Right cardiac atrium (tissue), 5 donors: Measurements from ENCODE around the gene RAD51AP2. TPM values are rescaled to one million over a fixed set of nuclear protein-coding genes. Genes with fewer than 3 reads are reported as not detected.
"Not testable (repeated sequence)": the region's sequence is repeated elsewhere in the genome, so short reads cannot be mapped to it uniquely, and the experiment has no call there.

Source experiments
- ATAC-seq, 2 donors: fragments of 200-7000 bp; cut with Tn5 transposase; one replicate each; pipeline versions ENCODE4 v1.8.0 to v1.9.1; 2020; ENCODE audit warnings: moderate library complexity in 2 of 2, mild to moderate bottlenecking in 1 of 2
- DNase-seq, 3 donors: peaks; one replicate each; pipeline ENCODE4 v3.0.0-alpha.2; 2020
- H3K27ac ChIP-seq: one replicate; pipeline ENCODE4 v1.5.1; 2013; ENCODE audit warnings: mild to moderate bottlenecking, low read length, control low read depth, moderate library complexity
- H3K27me3 ChIP-seq: one replicate; pipeline ENCODE4 v1.6.1; 2013; ENCODE audit not compliant: control insufficient read depth, insufficient read depth
- H3K4me1 ChIP-seq: one replicate; pipeline ENCODE4 v1.6.1; 2013; ENCODE audit warnings: low read length; ENCODE audit not compliant: control insufficient read depth, insufficient read depth
- H3K4me3 ChIP-seq: one replicate; pipeline ENCODE4 v1.5.1; 2013; ENCODE audit warnings: low read length, control low read depth
- H3K9me3 ChIP-seq: one replicate; pipeline ENCODE4 v1.6.1; 2013; ENCODE audit warnings: low read length; ENCODE audit not compliant: control insufficient read depth
- WGBS: extraction: QIAGEN DNeasy Blood & Tissue Kit; methylation state at CpG from one replicate; pipeline ENCODE4 v1.1.7; 2013; 5-methylcytosine and 5-hydroxymethylcytosine counted together
- intact Hi-C, 4 donors: fragments of 100-400 bp; cut with DNase I; formaldehyde crosslinking; loops; one replicate each; pipeline versions ENCODE4 v1.11.0 to v1.14.0; 2022 to 2023
- long read RNA-seq, 4 donors: library from polyadenylated mRNA; unstranded; transcript quantifications; one replicate each; pipeline ENCODE4 v2.0.0, GENCODE V29; 2020 to 2021
- polyA plus RNA-seq: library from polyadenylated mRNA; stranded (reverse); fragments of 200-250 nt; gene quantifications from one replicate; pipeline ENCODE4 v1.2.3, GENCODE V29; 2013
- total RNA-seq, 4 donors: library from RNA; stranded (reverse); fragmentation: NEBNext Ultra II Directional; extraction: Animal tissue kit (Norgen Biotek cat#: 25700); gene quantifications; one replicate each; pipeline ENCODE4 v1.2.1, GENCODE V29; 2021
- donor health status: healthy with polysubstance abuse.
- donor health status: DM: no; HTN: yes; CAD: no.
- donor health status: DM: no; HTN: no; CAD: no.
- donor health status: DM: no; HTN: yes; CAD: no; lungs with severe emphysema.
- donor health status: DM: yes; HTN: yes; CAD: no.

RAD51AP2 gene
- total RNA-seq: under 1 TPM; 0.25 to 0.51 (median 0.37) TPM
- polyA plus RNA-seq: 0.14 TPM
- long read RNA-seq, donor 1, partial matches to known transcripts: 0 of 1 reads
- long read RNA-seq, donor 1, other reads (novel, unspliced or antisense): 1 of 1 reads
- long read RNA-seq, donor 2: 0 reads
- long read RNA-seq, donor 3, partial matches to known transcripts: 0 of 2 reads
- long read RNA-seq, donor 3, other reads (novel, unspliced or antisense): 2 of 2 reads
- long read RNA-seq, donor 4: 0 reads

DNA sequence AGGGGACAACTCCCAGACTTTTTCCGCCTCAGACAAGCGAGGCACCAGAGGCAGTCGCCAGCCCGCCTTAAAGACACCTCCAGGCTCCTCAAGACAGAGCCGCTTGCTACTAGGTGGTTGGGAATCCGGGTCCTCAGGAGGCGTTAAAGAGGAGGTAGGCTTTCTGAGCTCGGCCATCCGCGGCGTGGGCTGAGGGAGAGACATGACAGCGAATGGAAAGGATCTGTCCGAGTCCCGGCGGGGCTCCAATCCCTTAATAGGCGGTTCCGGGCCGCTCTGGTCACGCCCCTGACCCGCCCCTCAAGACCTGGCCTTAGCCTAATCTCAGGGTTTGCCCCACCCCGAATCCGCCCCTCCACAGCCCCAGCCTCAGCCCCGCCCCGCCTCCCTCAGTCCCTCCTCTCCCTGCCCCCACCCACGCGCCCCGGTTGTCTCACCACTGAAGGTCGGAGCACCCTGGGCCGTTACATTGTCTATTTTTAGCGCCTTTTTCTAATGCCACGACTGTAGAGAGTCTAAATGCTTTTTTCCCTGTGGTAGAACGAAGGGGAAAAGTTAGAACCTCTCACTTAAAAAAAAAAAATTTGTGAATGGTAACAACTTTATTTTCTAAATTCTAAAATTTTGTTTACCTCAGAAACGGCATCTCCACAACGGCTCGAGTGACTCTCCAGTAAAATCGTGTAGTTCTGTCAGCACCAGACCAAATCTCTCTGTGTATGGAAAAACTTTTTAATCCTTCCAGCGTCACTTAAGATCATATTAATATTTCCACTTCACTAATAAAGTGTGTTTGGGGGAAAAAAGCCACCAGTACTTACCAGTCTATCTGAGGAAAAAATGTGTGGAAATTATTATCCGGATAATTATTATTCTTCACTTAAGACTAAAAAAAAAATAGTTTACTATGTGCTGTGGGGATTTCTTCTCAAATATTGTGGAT, at the start of gene RAD51AP2:
TSS of gene RAD51AP2 (minus strand) at position 229 of the 943 bp plus-strand sequence. CDS start at position 204, 25 bp downstream.
- peak; percentile 88 to 94 (median 93) for DNase-seq
- 3% methylated on average over 38 of the region's 38 CpGs for WGBS

DNA sequence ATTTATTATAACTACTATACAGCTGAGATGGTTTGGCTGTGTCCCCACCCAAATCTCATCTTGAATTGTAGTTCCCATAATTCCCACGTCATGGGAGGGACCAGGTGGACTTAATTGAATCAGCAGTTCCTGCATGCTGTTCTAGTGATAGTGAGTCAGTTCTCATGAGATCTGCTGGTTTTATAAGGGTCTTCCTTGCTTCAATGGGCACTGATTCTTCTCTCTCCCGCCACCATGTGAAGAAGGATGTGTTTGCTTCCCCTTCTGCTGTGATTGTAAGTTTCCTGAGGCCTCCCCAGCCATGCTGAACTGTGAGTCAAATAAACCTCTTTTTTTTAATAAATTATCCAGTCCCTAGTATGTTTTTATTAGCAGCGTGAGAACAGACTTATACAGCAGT, 47.5 kb upstream of the RAD51AP2 start:
- DNase-seq, H3K4me1 ChIP-seq, H3K27ac ChIP-seq, ATAC-seq, intact Hi-C loops, H3K9me3 ChIP-seq, H3K4me3 ChIP-seq, H3K27me3 ChIP-seq: not testable (repeated sequence)
- 85% methylated on average over 3 of the region's 3 CpGs for WGBS

More for the DNA sequence above, at the start of gene RAD51AP2:
- no peaks in the 10 kb centered on the region for H3K4me1 ChIP-seq
- H3K9me3 ChIP-seq: no peaks in the 10 kb centered on the region
- peak within 1 kb of the TSS; percentile 60 for H3K4me3 ChIP-seq
- ATAC-seq: peak; percentile 99 to 100
- H3K27ac ChIP-seq: peak within 1 kb of the TSS; percentile 98
- intact Hi-C loops: no loop called here
- no peaks in the 10 kb centered on the region for H3K27me3 ChIP-seq

GRCh38 chr2:17558878-17559277, 40.6 kb upstream of the RAD51AP2 start:
- DNase-seq (no peak), ATAC-seq (no peak)
- Histone ChIP-seq H3K9me3 (no peaks in the 10 kb centered on the region), H3K27ac (no peak overlapping the region), H3K4me3 (no peak overlapping the region), H3K4me1 (no peaks in the 10 kb centered on the region), H3K27me3 (no peaks in the 10 kb centered on the region)
- intact Hi-C loops: no loop called here
- WGBS: 72% methylated on average over 3 of the region's 3 CpGs

GRCh38 chr2:17558053-17558452, 39.8 kb upstream of the RAD51AP2 start:
- Histone ChIP-seq H3K4me3 (no peak overlapping the region), H3K9me3 (no peaks in the 10 kb centered on the region), H3K27me3 (no peaks in the 10 kb centered on the region), H3K4me1 (no peaks in the 10 kb centered on the region), H3K27ac (no peak overlapping the region)
- ATAC-seq (no peak), DNase-seq (no peak)
- intact Hi-C loops: no loop called here

- H3K27me3 ChIP-seq: no peaks in the 10 kb centered on the region
- H3K4me3 ChIP-seq: no peak overlapping the region
- H3K9me3 ChIP-seq: no peaks in the 10 kb centered on the region
- ATAC-seq (no peak), DNase-seq (no peak)
- no peak overlapping the region for H3K27ac ChIP-seq
- 58% methylated on average over 5 of the region's 5 CpGs for WGBS
- no peaks in the 10 kb centered on the region for H3K4me1 ChIP-seq
- intact Hi-C loops: no loop called here
Observed at GRCh38 chr2:17557596-17557995, 39.4 kb upstream of the RAD51AP2 start.

DNA sequence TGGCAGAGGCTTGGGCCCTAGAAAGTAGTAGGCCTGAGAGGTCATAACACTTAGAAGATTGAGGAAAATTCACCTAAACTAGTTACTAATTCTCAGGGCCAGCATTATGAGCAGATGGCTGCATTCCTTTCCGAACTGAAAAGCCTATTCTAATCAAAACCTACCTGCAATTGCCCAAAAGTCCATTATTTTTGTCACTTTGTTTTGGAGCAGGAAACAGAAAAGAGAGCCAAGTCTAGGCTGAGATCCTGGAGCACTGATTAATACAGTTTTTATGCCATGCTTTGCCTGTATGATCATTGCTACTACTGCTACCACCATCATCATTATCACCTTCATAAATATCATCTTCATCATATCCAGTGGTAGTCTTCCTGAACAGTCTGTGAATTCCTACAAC, 36.9 kb upstream of the RAD51AP2 start:
- no peak overlapping the region for H3K27ac ChIP-seq
- no peak overlapping the region for H3K4me3 ChIP-seq
- no peaks in the 10 kb centered on the region for H3K4me1 ChIP-seq
- intact Hi-C loops: no loop called here
- ATAC-seq (no peak), DNase-seq (no peak)
- H3K27me3 ChIP-seq: no peaks in the 10 kb centered on the region
- 75% methylated on average over 1 of the region's 1 CpG for whole genome bisulfite sequencing
- no peaks in the 10 kb centered on the region for H3K9me3 ChIP-seq

DNA sequence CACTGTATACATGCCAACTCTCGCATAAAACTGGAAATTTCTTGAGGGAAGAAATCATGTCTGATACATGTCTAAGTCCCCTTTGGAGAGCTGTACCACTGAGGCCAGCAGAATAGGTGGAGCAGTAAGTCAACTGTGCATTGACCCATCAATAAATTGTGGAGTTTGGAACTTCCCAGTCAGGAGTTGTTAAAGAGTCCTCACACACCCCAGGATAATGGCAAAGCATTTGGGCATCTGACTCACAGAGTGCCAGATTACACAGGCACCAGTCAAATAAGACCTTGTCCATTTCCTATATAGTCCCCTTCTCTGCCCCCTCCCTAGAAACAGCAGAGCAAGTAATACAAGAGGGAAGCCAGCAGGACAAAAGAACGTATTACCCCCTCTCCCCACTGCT, 32.7 kb upstream of the RAD51AP2 start:
- ATAC-seq (no peak), DNase-seq (no peak)
- H3K4me3 ChIP-seq: no peak overlapping the region
- intact Hi-C loops: no loop called here
- WGBS: 85% methylated on average over 2 of the region's 2 CpGs
- H3K27ac ChIP-seq: no peak overlapping the region
- H3K9me3 ChIP-seq: no peaks in the 10 kb centered on the region
- no peaks in the 10 kb centered on the region for H3K4me1 ChIP-seq
- no peaks in the 10 kb centered on the region for H3K27me3 ChIP-seq

DNA sequence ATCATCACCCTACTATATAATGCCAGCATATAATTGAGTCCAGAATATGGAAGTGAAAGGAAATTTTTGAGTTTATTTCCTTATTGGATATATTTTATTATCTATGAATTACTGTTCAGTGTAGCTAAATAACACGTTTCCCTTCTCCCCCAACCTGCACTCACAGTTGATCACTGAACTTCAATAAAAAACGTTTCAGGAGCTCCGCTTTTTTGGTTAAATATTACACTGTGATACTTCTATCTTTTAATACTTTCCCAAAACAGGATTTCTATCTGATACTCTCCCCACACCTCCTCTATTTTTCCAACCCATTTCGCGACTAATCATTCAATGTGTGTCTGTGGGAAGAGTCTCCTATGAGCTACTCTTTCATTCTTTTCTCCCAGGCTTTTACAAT, 29.5 kb upstream of the RAD51AP2 start:
- DNase-seq (no peak), ATAC-seq (no peak)
- H3K9me3 ChIP-seq: no peaks in the 10 kb centered on the region
- H3K27me3 ChIP-seq: no peaks in the 10 kb centered on the region
- WGBS: 67% methylated on average over 5 of the region's 5 CpGs
- H3K4me3 ChIP-seq: no peak overlapping the region
- intact Hi-C loops: loop anchor here in 1 of 4 donors (10.0 kb wide), 1 partner anchor 97 kb away; no protein-coding TSS in a partner anchor
- no peak overlapping the region for H3K27ac ChIP-seq
- H3K4me1 ChIP-seq: no peaks in the 10 kb centered on the region

DNA sequence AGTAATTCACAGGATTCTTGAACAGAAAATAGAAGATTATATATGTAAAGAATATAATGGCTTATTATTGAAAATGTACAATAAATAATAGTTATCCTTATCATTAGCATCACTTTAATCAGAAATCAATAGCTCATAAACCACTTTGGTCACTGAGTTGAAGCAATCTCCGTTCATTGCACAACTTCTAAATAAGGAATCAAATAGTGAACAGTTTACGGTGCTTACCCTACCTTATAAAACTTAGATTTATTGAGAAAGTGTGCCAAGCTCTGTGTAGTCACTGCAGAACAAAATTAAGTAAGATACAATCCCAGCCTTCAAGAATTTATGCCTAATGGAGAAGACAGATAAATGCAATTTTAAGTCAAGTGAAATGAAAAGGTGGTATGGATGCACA, 29.0 kb upstream of the RAD51AP2 start:
- H3K27me3 ChIP-seq: no peaks in the 10 kb centered on the region
- DNase-seq (no peak), ATAC-seq (no peak)
- intact Hi-C loops: loop anchor here in 1 of 4 donors (10.0 kb wide), 1 partner anchor 98 kb away; no protein-coding TSS in a partner anchor
- no peak overlapping the region for H3K4me3 ChIP-seq
- H3K9me3 ChIP-seq: no peaks in the 10 kb centered on the region
- no peaks in the 10 kb centered on the region for H3K4me1 ChIP-seq
- WGBS: 86% methylated on average over 2 of the region's 2 CpGs
- H3K27ac ChIP-seq: no peak overlapping the region

GRCh38 chr2:17545680-17546613, 27.7 kb upstream of the RAD51AP2 start:
- H3K9me3 ChIP-seq: no peaks in the 10 kb centered on the region
- DNase-seq (no peak), ATAC-seq (no peak)
- H3K27ac ChIP-seq: no peak overlapping the region
- intact Hi-C loops: loop anchor here in 1 of 4 donors (10.0 kb wide), 1 partner anchor 99 kb away; no protein-coding TSS in a partner anchor
- H3K4me1 ChIP-seq: no peaks in the 10 kb centered on the region
- H3K4me3 ChIP-seq: no peak overlapping the region
- 60% methylated on average over 5 of the region's 5 CpGs for WGBS
- H3K27me3 ChIP-seq: no peaks in the 10 kb centered on the region
